ENCODE results near the gene PITX3.

DNA sequence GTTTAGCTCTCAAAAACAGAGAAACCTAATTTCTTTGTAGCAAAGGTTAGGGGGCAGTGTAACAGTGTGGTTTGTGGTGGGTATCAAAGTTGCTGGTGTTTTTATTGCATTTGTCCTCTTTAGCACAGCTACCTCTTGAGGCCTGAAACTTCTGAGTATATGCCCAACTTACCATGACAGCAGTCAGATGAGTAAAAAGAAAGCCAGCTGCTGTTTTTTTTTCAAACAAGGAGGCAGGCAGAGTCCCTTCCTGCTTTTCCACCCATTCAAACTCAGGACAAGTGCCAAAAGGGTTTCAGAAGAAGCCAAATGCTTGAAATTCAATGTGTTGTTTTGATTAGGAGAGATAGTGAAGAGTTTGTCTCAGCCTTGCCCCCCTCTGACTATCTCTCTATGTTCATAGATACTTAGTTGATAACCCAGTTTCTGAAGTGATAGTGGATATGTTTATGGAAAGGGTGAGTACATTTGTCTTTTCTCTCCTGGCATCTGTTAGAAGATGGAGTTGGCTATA lies 27.1 kb upstream of the PITX3 start:
- TF ChIP-seq, protein P1, sequence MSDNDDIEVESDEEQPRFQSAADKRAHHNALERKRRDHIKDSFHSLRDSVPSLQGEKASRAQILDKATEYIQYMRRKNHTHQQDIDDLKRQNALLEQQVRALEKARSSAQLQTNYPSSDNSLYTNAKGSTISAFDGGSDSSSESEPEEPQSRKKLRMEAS (IDR thresholded peaks at IDR 0.05) = no peak
- TF ChIP-seq, protein P2, sequence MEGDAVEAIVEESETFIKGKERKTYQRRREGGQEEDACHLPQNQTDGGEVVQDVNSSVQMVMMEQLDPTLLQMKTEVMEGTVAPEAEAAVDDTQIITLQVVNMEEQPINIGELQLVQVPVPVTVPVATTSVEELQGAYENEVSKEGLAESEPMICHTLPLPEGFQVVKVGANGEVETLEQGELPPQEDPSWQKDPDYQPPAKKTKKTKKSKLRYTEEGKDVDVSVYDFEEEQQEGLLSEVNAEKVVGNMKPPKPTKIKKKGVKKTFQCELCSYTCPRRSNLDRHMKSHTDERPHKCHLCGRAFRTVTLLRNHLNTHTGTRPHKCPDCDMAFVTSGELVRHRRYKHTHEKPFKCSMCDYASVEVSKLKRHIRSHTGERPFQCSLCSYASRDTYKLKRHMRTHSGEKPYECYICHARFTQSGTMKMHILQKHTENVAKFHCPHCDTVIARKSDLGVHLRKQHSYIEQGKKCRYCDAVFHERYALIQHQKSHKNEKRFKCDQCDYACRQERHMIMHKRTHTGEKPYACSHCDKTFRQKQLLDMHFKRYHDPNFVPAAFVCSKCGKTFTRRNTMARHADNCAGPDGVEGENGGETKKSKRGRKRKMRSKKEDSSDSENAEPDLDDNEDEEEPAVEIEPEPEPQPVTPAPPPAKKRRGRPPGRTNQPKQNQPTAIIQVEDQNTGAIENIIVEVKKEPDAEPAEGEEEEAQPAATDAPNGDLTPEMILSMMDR (IDR thresholded peaks at IDR 0.05; ENCODE audit: low read depth, low read length, missing input control) = no peak
- no peak for TF ChIP-seq RAD21 (IDR thresholded peaks at IDR 0.05)

Data from liver (tissue), 3 donors.